Smooth muscle cell (in vitro differentiated cells): Measurements from ENCODE around the gene DEFB108B. TPM values are rescaled to one million over a fixed set of nuclear protein-coding genes. Genes with fewer than 3 reads are reported as not detected.
A peak's percentile ranks its signal among the peaks of the same experiment; 100 is the strongest.
"Not testable (repeated sequence)": the region's sequence is repeated elsewhere in the genome, so short reads cannot be mapped to it uniquely, and the experiment has no call there.

ENCODE experiments used
- DNase-seq: peaks from one replicate; lab custom pipeline; 2025; ENCODE audit not compliant: unreplicated experiment; lab: John Stamatoyannopoulos, UW
- H2AFZ ChIP-seq: fragments of 200-600 bp; sonication (generic); 2 replicates; pipeline ENCODE4 v1.6.0; 2016; ENCODE audit warnings: antibody characterized with exemption, low read depth, mild to moderate bottlenecking
- H3F3A ChIP-seq: fragments of 200-600 bp; sonication (generic); 2 replicates; pipeline ENCODE4 v1.6.0; 2017; ENCODE audit warnings: antibody characterized with exemption, low read depth
- H3K27ac ChIP-seq: fragments of 200-600 bp; sonication (generic); 2 replicates; pipeline ENCODE4 v1.5.1; 2016; ENCODE audit warnings: low read depth, mild to moderate bottlenecking
- H3K27me3 ChIP-seq: fragments of 200-600 bp; sonication (generic); 2 replicates; pipeline ENCODE4 v1.6.1; 2016; ENCODE audit warnings: low read depth, mild to moderate bottlenecking
- H3K36me3 ChIP-seq: fragments of 200-600 bp; sonication (generic); 2 replicates; pipeline ENCODE4 v1.5.1; 2016; ENCODE audit warnings: low read depth
- H3K4me1 ChIP-seq: fragments of 200-600 bp; sonication (generic); 2 replicates; pipeline ENCODE4 v1.5.1; 2016; ENCODE audit warnings: low read depth
- H3K4me2 ChIP-seq: fragments of 200-600 bp; sonication (generic); 2 replicates; pipeline ENCODE4 v1.6.0; 2016; ENCODE audit warnings: mild to moderate bottlenecking
- H3K4me3 ChIP-seq: fragments of 200-600 bp; sonication (generic); 2 replicates; pipeline ENCODE4 v1.5.1; 2016; ENCODE audit warnings: mild to moderate bottlenecking
- H3K79me2 ChIP-seq: fragments of 200-600 bp; sonication (generic); 2 replicates; pipeline ENCODE4 v1.6.0; 2016; ENCODE audit warnings: low read depth, mild to moderate bottlenecking
- H3K9ac ChIP-seq: fragments of 200-600 bp; sonication (generic); 2 replicates; pipeline ENCODE4 v1.6.0; 2016; ENCODE audit warnings: low read depth
- H3K9me3 ChIP-seq: fragments of 200-600 bp; sonication (generic); replicated peaks from 2 replicates; pipeline ENCODE4 v1.5.1; 2016; ENCODE audit warnings: low read depth
- H4K20me1 ChIP-seq: fragments of 200-600 bp; sonication (generic); 2 replicates; pipeline ENCODE4 v1.6.0; 2016; ENCODE audit warnings: low read depth
- CTCF ChIP-seq: fragments of 200-600 bp; sonication (generic); IDR thresholded peaks from 2 replicates; pipeline ENCODE4 v1.5.1; 2017; ENCODE audit warnings: borderline replicate concordance, mild to moderate bottlenecking, antibody characterized with exemption; ENCODE audit not compliant: insufficient read depth, poor library complexity, severe bottlenecking
- WGBS: methylation state at CpG from one replicate; pipeline ENCODE4 v1.1.7; 2016; ENCODE audit warnings: low lambda C conversion rate; 5-methylcytosine and 5-hydroxymethylcytosine counted together
- polyA plus RNA-seq: library from polyadenylated mRNA; unstranded; fragments of >200 nt; fragmentation: Nextera tagmentation; extraction: Ambion mirVana; gene quantifications from 2 replicates; pipeline ENCODE4 v1.2.1, GENCODE V29; 2016
- total RNA-seq: library from RNA; depleted of rRNA; stranded (reverse); fragments of >200 nt; gene quantifications from 2 replicates; pipeline ENCODE4 v1.2.3, GENCODE V29; 2014

DEFB108B gene
- total and polyA plus RNA-seq, 2 experiments from 2014 or later, result not detected

DNA sequence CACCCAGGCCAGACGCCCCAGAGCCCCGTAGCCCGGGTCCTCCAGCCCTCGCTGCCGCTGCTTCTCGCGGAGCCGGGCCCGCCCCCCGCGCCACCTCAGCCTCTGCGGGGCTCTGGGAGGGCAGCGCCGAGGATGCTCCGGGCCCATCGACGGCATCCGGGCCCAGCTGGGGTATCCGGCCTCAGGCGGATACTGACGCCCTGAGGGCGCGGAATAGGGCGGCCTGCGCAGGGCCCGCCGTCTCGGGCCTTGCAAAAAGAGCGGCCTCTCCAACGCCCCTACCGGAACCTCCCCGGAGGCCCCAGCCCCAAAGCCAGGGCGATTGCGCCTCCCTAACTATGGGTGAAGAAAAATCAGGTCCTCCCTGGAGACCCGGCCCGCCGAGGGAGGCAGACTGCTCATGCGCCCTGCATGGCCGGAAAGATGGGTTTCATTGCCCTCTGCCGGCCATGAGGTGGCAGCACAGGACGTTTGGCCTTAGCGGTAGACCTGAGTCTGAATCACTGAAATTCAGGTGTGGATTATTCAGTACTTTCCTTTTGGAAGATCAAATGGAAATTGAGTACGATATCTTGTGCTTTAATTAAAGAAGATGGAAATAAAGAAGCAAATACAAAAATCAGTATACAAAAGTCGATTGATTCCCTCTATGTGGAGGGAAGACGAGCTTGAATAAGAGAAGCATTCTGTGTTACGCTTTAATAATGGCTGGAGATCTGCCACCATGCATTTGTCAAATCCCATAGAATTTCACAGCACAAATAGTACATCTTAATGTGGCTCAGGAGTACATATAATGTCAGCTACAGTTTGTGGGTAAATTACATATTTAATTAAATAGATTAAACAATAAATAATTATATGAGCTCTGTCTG lies 19.3 kb upstream of the DEFB108B start:
- not testable (repeated sequence) for H3K27ac ChIP-seq
- peak; percentile 59 for TF ChIP-seq CTCF

GRCh38 chr11:71821539-71821938 lies 11.5 kb upstream of the DEFB108B start:
- H3F3A ChIP-seq, H3K9me3 ChIP-seq, H3K4me2 ChIP-seq, H3K27ac ChIP-seq, H3K4me3 ChIP-seq, H3K36me3 ChIP-seq, H3K79me2 ChIP-seq, H3K4me1 ChIP-seq, H2AFZ ChIP-seq, H3K27me3 ChIP-seq, H3K9ac ChIP-seq, H4K20me1 ChIP-seq, DNase-seq: not testable (repeated sequence)
- 92% methylated on average over 1 of the region's 1 CpG for WGBS

More for the DNA sequence above, 19.3 kb upstream of the DEFB108B start:
- not testable (repeated sequence) for H3K36me3 ChIP-seq, H3K4me1 ChIP-seq, H3F3A ChIP-seq, H3K9me3 ChIP-seq, H2AFZ ChIP-seq, H3K79me2 ChIP-seq, H3K27me3 ChIP-seq, H4K20me1 ChIP-seq, H3K9ac ChIP-seq
- 6% methylated on average over 46 of the region's 46 CpGs for WGBS
- H3K4me3 ChIP-seq, result peak overlapping the region; percentile 48
- peak overlapping the region; percentile 82 for H3K4me2 ChIP-seq
- peak; percentile 43 for DNase-seq

DNA sequence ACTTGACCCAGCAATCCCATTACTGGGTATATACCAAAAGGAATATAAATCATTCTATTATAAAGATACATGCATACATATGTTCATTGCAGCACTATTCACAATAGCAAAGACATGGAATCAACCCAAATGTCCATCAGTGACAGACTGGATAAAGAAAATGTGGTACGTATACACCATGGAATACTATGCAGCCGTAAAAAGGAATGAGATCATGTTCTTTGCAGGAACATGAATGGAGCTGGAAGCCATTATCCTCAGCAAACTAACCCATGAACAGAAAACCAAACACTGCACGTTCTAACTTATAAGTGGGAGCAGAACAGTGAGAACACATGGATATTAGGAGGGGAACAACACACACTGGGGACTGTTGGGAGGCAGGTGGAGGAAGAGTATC lies 3.8 kb upstream of the DEFB108B start:
- not testable (repeated sequence) for H4K20me1 ChIP-seq, H2AFZ ChIP-seq, H3K4me2 ChIP-seq, H3F3A ChIP-seq, H3K9ac ChIP-seq, H3K27ac ChIP-seq, H3K4me3 ChIP-seq, H3K27me3 ChIP-seq, H3K4me1 ChIP-seq, H3K79me2 ChIP-seq, H3K9me3 ChIP-seq, DNase-seq, H3K36me3 ChIP-seq
- WGBS, result 90% methylated on average over 3 of the region's 3 CpGs

- H3K9me3 ChIP-seq, H4K20me1 ChIP-seq, H3K27me3 ChIP-seq, H3F3A ChIP-seq, H3K4me2 ChIP-seq, H3K9ac ChIP-seq, H3K79me2 ChIP-seq, H3K36me3 ChIP-seq, DNase-seq, H3K4me1 ChIP-seq, H2AFZ ChIP-seq, H3K4me3 ChIP-seq, H3K27ac ChIP-seq: not testable (repeated sequence)
- 96% methylated on average over 3 of the region's 3 CpGs for WGBS
Observed at GRCh38 chr11:71829686-71830085, 3.3 kb upstream of the DEFB108B start.

GRCh38 chr11:71842720-71843119 lies 9.7 kb downstream of the DEFB108B start:
- H3K27me3 ChIP-seq, H2AFZ ChIP-seq, H3K27ac ChIP-seq, H3K36me3 ChIP-seq, H3F3A ChIP-seq, DNase-seq, H3K79me2 ChIP-seq, H3K9ac ChIP-seq, H3K4me2 ChIP-seq, H3K4me3 ChIP-seq, H3K4me1 ChIP-seq, H3K9me3 ChIP-seq, H4K20me1 ChIP-seq: not testable (repeated sequence)
- WGBS, result 91% methylated on average over 6 of the region's 6 CpGs

- DNase-seq, H3K9ac ChIP-seq, H3K27me3 ChIP-seq, H3F3A ChIP-seq, H2AFZ ChIP-seq, H3K4me3 ChIP-seq, H3K4me2 ChIP-seq, H3K9me3 ChIP-seq, H3K4me1 ChIP-seq, H3K27ac ChIP-seq, H3K36me3 ChIP-seq, H4K20me1 ChIP-seq, H3K79me2 ChIP-seq: not testable (repeated sequence)
- 94% methylated on average over 4 of the region's 4 CpGs for WGBS
Observed at GRCh38 chr11:71843355-71843754, 10.4 kb downstream of the DEFB108B start.
